Prostate gland (tissue), 2 donors: ENCODE results near the gene MAMDC2.

Source experiments
- CTCF ChIP-seq, 4 experiments: fragments of 200-600 bp in 2 of 4; fragments of 450-650 bp in 2 of 4; sonication (generic) in 2 of 4; IDR thresholded peaks; 1 replicate in 3 of 4; 2 replicates in 1 of 4; pipeline ENCODE4 v1.5.1; 2016 to 2019; ENCODE audit warnings: antibody characterized with exemption in 4 of 4, mild to moderate bottlenecking in 2 of 4, moderate library complexity in 2 of 4
- POLR2A ChIP-seq: fragments of 450-650 bp; IDR thresholded peaks from one replicate; pipeline ENCODE4 v1.6.1; 2016; ENCODE audit warnings: antibody characterized with exemption, mild to moderate bottlenecking

DNA sequence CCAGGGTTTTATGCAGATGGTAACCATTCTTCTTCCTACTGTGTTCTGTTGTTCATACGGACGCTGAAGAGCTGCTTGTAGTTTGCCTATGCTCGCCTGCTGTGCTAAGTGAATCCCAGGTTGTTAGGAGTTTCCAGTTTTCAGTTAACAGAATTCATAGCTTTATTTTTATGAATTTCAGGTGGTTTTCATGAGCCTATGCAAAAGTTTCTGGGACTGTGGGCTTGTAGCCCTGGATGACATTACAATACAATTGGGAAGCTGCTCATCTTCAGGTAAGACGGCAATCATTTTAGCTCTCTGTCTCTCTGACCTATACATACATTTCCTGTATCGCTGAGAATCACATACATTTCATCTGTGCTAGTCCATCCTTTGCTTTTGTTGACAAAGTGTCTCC lies 124.9 kb downstream of the MAMDC2 start:
- TF ChIP-seq CTCF (IDR thresholded peaks at IDR 0.05) (no peak), POLR2A (no peak)
